Mesothelial cell of epicardium (in vitro differentiated cells): Measurements from ENCODE around the gene AP4E1. TPM values are rescaled to one million over a fixed set of nuclear protein-coding genes. Genes with fewer than 3 reads are reported as not detected.
"Not testable (repeated sequence)": the region's sequence is repeated elsewhere in the genome, so short reads cannot be mapped to it uniquely, and the experiment has no call there.

Source experiments
- DNase-seq, 2 experiments: peaks; one replicate each; pipeline ENCODE4 v3.0.0; 2021; ENCODE audit warnings: low spot score in 2 of 2; ENCODE audit not compliant: unreplicated experiment in 2 of 2
- H3K27ac Mint-ChIP-seq: 2 replicates; pipeline ENCODE4 v1.8.0; 2021; ENCODE audit warnings: mixed read lengths
- H3K27me3 Mint-ChIP-seq: 2 replicates; pipeline ENCODE4 v1.8.0; 2021; ENCODE audit warnings: low read depth, mixed read lengths
- H3K36me3 Mint-ChIP-seq: 2 replicates; pipeline ENCODE4 v1.8.0; 2021; ENCODE audit warnings: mixed read lengths
- H3K4me1 Mint-ChIP-seq: 2 replicates; pipeline ENCODE4 v1.8.0; 2021; ENCODE audit warnings: mixed read lengths
- H3K4me3 Mint-ChIP-seq: 2 replicates; pipeline ENCODE4 v1.8.0; 2021; ENCODE audit warnings: mild to moderate bottlenecking, moderate library complexity, mixed read lengths
- H3K9me3 Mint-ChIP-seq: 2 replicates; pipeline ENCODE4 v1.8.0; 2021; ENCODE audit warnings: mixed read lengths
- CTCF ChIP-seq: fragments of 200-600 bp; sonication (generic); IDR thresholded peaks from one replicate; pipeline ENCODE4 v1.5.0; 2021; ENCODE audit warnings: antibody characterized with exemption; ENCODE audit not compliant: unreplicated experiment
- total RNA-seq: library from RNA; stranded (reverse); gene quantifications from 3 replicates; pipeline ENCODE4 v1.2.1, GENCODE V29; 2021

Gene AP4E1
- total RNA-seq, 1 donor from 2014 or later, result 9.7 TPM

GRCh38 chr15:50911621-50912020, 3.1 kb downstream of the AP4E1 start:
- Mint-ChIP-seq H3K9me3 (no peaks in the 10 kb centered on the region), H3K27ac (no peak overlapping the region), H3K4me3 (no peak overlapping the region), H3K27me3 (no peaks in the 10 kb centered on the region), H3K36me3 (peaks cover 7% of the 10 kb centered on the region), H3K4me1 (peaks cover 19% of the 10 kb centered on the region)
- DNase-seq, result no peak
- TF ChIP-seq CTCF, result no peak

- no peak overlapping the region for H3K27ac Mint-ChIP-seq
Measured at GRCh38 chr15:50916400-50916799, 7.9 kb downstream of the AP4E1 start.

GRCh38 chr15:50919359-50919758, 10.9 kb downstream of the AP4E1 start:
- H3K27ac Mint-ChIP-seq, H3K27me3 Mint-ChIP-seq, H3K4me1 Mint-ChIP-seq, H3K4me3 Mint-ChIP-seq, H3K9me3 Mint-ChIP-seq, DNase-seq: not testable (repeated sequence)
- H3K36me3 Mint-ChIP-seq, result peaks cover 26% of the 10 kb centered on the region

More at GRCh38 chr15:50916400-50916799, 7.9 kb downstream of the AP4E1 start:
- TF ChIP-seq CTCF, result no peak
- Mint-ChIP-seq H3K4me1 (no peaks in the 10 kb centered on the region), H3K4me3 (no peak overlapping the region), H3K9me3 (no peaks in the 10 kb centered on the region), H3K36me3 (peaks cover 23% of the 10 kb centered on the region), H3K27me3 (no peaks in the 10 kb centered on the region)
- DNase-seq, result no peak

GRCh38 chr15:50925281-50925680, 16.8 kb downstream of the AP4E1 start:
- H3K4me1 Mint-ChIP-seq, result no peaks in the 10 kb centered on the region
- TF ChIP-seq CTCF, result no peak
- H3K9me3 Mint-ChIP-seq, result no peaks in the 10 kb centered on the region
- no peak overlapping the region for H3K27ac Mint-ChIP-seq
- no peak overlapping the region for H3K4me3 Mint-ChIP-seq
- no peaks in the 10 kb centered on the region for H3K27me3 Mint-ChIP-seq
- no peak for DNase-seq
- peaks cover 27% of the 10 kb centered on the region for H3K36me3 Mint-ChIP-seq

GRCh38 chr15:50929062-50929461, 20.6 kb downstream of the AP4E1 start:
- Mint-ChIP-seq H3K9me3 (no peaks in the 10 kb centered on the region), H3K27me3 (no peaks in the 10 kb centered on the region), H3K36me3 (peaks cover 21% of the 10 kb centered on the region), H3K4me1 (no peaks in the 10 kb centered on the region), H3K4me3 (no peak overlapping the region), H3K27ac (no peak overlapping the region)
- no peak for DNase-seq
- TF ChIP-seq CTCF, result no peak

- DNase-seq, result no peak
- Mint-ChIP-seq H3K4me3 (no peak overlapping the region), H3K27ac (no peak overlapping the region), H3K4me1 (no peaks in the 10 kb centered on the region), H3K9me3 (no peaks in the 10 kb centered on the region), H3K36me3 (peaks cover 20% of the 10 kb centered on the region), H3K27me3 (no peaks in the 10 kb centered on the region)
- no peak for TF ChIP-seq CTCF
Measured at GRCh38 chr15:50930792-50931191, 22.3 kb downstream of the AP4E1 start.
